ENCODE results near the gene SQSTM1. TPM values are rescaled to one million over a fixed set of nuclear protein-coding genes. Genes with fewer than 3 reads are reported as not detected.
"Not testable (repeated sequence)": the region's sequence is repeated elsewhere in the genome, so short reads cannot be mapped to it uniquely, and the experiment has no call there.

SQSTM1 gene
- total RNA-seq, 1 donor from 2014 or later, result 46.9 TPM

DNA sequence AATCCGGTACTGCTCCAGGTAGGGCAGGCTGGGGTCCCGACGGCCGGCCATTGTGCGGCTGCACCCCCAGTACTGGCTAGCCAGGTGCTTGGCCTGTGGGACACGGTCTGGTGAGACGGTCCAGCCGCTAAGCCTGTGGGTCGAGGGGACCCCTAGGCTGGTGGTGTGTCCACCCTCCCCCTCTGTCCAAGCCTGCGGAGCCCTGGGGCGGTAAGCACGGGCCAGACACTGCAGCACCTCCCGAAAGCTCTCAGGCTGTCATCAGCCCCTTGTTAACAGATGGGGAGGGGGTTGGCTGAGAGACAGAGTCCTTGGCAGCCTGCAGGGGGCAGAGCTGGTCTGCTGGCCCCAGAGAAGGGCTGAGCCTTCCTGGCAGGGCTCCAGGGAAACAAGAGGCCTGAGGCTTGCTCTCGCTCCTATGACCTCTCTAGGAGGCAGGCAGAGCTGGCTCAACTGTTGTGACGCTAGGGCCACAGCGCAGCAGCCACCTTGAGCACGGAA lies 49.7 kb downstream of the SQSTM1 start:
- DNase-seq (ENCODE audit: low spot score in 2 of 2) (peak in 1 of 2 donors; percentile 65), FAIRE-seq (no peak)

DNA sequence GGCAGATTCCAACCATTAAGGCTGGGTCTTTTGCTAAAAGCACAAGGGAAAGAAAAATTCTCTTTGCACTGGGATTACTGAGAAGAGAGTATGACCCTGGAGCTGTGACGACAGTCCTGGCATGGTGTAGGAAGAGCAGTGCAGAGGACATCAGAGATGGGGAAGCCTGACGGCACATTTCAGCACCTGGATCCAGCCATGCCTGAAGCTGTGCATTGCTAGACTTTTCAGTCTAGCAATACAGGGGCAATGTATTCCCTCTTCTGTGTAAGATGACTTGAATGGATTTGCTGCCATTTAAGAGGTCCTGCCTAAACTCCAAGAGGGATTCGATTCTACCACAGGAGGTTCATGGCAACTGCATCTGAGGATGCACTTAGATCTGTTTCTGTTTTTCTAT lies 50.2 kb downstream of the SQSTM1 start:
- no peak for FAIRE-seq
- no peak for DNase-seq (ENCODE audit: low spot score in 2 of 2)

DNA sequence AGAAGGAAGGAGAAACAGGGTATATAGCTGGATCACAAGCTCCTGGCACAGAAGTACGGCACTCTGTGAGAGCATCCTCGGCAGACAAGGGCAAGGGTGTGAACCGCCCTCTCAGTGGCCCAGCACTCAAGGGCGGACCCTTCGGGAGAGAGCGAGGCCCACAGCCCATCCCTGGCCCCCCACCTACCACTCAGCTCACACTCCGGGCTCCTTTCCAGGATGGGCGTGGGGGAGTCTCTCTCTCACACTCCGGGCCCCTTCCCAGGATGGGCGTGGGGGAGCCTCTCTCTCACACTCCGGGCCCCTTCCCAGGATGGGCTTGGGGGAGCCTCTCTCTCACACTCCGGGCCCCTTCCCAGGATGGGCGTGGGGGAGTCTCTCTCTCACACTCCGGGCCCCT lies 50.8 kb downstream of the SQSTM1 start:
- DNase-seq (ENCODE audit: low spot score in 2 of 2); FAIRE-seq: not testable (repeated sequence)

DNA sequence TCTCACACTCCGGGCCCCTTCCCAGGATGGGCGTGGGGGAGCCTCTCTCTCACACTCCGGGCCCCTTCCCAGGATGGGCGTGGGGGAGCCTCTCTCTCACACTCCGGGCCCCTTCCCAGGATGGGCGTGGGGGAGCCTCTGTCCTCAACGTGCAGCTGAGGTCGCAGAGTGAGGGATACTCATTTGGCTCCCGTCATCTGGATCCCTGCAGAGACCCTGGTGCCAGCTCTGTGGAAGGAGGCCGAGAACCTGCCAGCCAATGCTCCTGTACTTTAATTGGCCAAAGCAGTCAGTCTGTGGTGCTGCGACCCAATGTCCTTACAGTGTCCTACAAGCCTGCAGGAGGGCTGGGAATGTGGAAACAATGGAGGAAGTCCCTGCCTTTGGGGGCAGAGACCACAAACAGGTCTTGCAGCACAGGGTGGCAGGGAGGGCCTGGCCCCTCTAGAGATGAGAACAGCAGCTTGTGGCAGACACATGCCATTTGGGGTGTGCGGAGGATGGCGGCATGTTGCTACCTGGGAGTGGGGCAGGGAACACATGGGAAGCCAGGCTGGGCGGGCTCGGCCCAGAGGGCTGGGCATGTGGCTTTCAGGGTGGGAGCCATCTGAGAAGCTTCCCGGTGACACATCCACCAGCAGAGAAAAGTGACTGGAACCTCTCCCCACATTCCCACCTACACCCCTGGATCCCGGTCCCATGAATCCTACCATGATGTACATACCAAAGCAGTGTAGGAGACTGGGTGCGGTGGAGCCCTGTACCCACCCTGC lies 51.5 kb downstream of the SQSTM1 start:
- FAIRE-seq (no peak), DNase-seq (ENCODE audit: low spot score in 2 of 2) (no peak)

DNA sequence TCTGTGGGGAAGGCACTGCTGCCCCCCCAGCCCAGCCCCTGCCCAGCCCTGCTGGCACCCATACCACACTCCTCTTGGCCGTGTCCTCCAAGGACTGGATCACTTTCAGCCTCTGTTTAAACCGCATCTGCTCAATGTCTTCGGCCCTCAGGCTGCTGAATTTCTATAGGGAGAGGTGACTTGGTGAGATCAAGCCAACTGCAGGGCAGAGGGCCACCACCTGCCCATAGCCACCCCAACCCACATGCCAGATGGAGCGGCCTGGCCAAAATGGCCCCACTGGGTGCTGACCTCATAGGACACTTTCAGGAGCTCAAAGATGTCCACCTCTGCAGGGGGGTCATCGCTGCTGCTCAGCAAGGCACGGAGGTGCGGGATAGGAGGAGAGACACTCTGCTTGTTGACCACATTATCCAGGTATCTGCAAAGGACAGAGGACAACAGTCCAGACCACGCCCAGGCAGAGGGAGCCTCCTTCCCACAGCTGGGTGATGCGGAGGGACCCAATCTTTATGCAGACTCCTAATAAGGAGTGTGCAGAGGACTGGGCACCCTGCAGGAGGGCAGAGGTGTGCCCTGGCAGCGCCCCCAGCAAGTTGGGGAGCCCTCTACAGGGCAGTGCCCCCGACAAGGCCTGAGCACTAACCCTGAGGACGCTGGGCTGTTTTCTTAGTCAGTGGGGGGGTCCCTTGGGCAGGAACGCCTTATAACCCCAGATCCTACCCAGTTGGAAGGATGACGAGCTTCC lies 52.3 kb downstream of the SQSTM1 start:
- FAIRE-seq (no peak), DNase-seq (ENCODE audit: low spot score in 2 of 2) (no peak)

DNA sequence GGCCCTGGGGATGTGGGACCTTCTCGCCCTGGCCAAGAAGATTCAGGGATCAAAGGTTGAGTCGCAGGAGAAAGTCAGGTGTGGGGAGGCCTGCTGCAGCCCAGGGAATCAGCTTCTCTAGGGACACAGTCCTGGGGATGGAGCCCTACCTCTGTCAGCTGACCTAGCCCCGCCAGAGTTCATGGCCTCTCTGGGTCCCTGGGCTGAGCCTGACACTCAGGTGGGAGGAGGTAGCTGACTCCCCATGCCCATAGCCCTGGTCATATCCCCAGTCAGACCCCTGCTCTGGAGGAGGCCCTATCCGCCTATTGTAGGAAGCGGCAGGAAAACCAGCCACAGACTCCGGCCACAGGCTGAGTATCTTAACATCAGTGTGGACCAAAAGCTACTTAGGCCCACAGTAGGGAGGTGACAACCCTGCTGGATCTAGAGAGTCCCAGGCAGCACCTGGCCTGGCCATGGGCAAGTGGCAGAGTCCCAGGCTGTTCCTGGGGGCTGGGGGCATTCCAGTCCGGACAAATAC lies 52.9 kb downstream of the SQSTM1 start:
- FAIRE-seq (no peak), DNase-seq (ENCODE audit: low spot score in 2 of 2) (no peak)

DNA sequence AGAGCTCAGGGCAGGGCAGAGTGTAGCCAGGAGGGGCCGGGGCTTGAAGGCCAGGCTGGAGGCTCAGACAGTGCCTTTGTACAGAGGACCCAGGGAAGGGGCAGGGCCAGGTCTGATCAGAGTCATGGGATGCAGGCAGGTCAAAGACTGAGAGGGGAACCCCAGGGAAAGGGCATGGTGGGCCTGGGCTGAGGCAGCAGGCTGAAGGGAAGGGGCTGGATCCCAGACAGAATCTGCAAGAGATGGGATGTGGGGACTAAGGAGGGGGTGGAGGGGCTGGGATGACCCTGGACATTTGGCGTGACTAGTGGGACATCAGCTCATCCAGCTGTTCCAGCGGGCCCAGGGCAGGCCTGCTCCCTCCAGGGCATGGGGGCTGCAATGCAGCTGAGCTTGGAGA lies 53.4 kb downstream of the SQSTM1 start:
- no peak for DNase-seq (ENCODE audit: low spot score in 2 of 2)

DNA sequence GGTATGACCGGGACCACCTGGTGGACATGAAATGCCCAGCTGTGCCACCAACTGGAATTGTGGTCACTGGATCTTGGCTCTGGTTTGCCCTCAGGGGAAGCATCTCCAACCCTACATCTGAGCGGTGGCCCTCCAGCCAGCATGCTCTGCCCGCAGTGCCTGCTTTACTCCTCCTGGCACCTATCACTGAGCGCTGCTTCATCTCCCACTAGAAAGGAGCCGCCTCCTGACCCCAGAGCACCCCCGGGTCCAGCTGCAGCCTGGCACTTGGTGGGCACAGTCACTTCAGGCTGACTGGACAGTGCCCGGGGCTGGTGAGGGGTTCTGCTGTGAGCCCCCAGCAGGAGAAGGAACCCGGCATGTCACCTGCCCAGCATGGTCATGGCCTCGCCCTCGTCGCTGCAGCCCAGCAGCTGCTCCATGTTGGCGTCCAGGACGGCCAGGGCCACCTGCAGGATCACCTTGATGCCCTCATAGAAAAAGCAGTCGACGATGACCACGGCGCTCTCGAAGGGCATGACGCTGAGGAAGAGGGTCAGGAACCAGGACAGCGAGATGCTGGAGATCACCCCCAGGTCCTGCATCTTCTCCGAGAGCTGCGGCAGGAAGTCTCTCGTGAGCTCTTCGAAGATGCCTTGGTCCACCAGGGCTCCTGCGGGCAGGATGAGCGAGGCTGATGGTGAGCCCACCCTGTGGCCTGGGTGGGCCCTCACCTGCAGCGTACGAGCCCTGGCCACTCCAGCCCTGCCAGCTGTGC lies 54.0 kb downstream of the SQSTM1 start:
- FAIRE-seq, result no peak
- DNase-seq (ENCODE audit: low spot score in 2 of 2), result no peak

More for the DNA sequence above, 53.4 kb downstream of the SQSTM1 start:
- no peak for FAIRE-seq

DNA sequence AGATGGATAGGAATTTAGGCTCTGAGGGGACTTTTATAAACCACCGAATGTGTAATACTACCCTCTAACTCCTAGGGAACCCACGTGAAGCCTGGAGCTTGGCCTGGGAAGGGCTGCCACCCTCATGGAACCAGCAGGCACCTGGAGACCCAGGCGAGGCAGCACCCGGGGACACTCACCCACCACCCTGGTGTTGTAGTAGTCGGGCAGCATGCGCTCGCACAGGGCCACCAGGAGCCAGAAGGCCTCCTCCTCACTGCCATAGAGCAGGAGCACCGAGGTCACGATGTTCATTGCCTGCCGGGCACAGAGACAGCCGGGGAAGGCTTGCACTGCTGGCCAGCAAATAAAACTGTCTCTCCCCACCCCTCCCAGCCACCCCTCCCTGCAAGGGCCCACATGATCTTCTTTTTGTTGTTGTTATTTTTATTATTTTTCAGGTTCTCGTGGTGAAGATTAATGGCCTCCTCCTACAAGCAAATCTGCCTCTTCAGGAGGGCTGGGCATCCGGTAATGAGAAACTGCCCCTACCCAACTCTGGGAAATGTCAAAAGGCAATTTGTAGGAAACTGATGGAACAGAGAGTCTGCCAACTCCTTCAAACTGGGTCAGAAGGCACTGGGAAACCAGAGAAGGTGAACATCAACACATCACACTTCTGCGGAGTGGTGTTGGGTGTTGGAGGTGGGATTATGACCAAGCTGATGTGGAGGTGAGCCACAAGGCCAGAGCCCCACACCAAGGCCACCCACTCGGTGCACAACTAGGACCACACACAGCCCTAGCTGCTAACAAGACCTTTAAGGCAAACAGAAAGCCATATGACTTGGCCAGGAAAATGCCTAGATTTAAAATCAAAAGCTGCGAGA lies 55.3 kb downstream of the SQSTM1 start:
- FAIRE-seq (no peak), DNase-seq (ENCODE audit: low spot score in 2 of 2) (no peak)

DNA sequence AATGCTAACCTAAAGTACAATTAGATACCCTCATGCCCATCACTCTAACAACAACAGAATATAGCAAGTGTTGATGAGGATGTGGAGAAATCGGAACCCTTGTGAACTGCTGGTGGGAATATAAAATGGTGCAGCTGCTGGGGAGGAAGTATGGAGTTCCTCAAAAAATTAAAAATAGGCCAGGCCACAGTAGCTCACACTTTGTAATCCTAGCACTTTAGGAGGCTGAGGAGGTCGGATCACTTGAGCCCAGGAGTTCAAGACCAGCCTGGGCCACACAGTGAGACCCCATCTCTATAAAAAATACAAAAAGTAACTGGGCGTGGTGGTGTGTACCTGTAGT lies 55.9 kb downstream of the SQSTM1 start:
- no peak for FAIRE-seq
- no peak for DNase-seq (ENCODE audit: low spot score in 2 of 2)

DNA sequence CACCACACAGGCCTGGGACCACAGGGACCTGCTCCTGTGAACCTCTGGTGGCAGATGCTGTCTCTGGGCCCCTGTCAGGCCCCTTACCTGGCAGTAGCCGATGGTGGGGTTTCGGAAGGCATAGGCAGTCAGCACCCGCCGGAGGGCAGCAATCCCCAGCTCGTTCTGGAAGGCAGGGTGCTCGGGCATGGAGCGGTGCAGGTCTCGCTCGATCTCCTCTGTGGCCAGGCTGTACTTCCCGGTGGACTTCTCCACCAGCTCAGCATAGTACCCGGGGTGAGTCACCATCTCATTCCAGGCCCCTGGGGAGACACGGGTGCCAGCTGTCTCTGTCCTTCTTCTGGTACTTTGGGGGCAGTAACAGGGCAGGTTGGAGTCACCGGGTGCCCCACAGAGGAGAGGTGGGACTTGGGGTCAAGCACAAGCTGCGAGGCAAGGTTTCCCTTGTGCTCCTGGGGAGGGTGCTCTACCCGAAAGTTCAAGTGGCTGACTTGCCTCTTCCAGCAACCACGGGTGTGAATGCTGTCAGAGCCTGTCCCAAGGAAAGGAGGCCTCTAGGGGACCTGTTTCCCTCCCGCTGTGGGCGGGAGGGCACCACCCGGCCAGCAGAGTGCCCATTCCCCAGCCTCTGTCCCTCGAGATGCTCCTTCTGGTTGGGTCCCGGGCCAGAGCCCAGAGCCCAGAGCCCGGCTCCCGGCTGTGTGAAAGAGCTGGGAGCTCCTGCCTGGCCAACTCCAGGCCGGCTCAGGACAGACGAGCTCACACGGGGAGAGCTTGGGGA lies 57.7 kb downstream of the SQSTM1 start:
- DNase-seq (ENCODE audit: low spot score in 2 of 2), result no peak
- FAIRE-seq, result no peak

DNA sequence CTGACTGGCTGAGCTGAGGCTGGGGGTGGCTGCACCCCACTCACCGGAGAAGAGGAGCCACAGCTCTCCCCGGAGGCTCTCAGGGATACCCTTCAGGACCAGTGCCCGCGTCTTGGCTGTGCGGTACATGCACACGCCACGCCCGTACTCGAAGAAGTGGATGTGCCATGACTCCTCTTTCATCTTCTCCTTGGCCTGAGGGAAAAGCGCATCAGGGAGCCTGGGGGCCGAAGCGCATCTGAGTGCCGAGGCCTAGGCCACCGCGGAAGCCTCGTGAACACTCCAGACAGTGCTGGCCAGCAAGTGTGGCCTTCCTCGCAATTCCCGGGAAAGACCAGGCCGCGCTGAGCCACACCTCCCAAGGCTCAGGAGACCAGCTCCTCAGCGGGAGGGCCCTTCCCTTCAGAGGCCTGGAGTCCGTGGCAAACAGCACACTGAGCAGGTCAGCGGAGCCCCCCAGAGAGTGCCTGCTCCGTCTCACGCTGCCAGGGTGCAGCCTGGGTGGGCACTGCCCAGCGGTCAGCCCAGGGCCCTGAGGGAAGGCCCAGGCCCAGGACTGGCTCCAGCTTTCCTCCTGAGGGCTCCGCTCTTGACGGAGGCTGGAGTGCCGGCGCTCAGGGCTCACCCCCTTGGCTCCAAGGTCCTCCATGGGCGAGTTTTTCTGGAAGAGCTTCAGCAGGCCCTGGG lies 58.4 kb downstream of the SQSTM1 start:
- DNase-seq (ENCODE audit: low spot score in 2 of 2), result no peak
- FAIRE-seq, result no peak

DNA sequence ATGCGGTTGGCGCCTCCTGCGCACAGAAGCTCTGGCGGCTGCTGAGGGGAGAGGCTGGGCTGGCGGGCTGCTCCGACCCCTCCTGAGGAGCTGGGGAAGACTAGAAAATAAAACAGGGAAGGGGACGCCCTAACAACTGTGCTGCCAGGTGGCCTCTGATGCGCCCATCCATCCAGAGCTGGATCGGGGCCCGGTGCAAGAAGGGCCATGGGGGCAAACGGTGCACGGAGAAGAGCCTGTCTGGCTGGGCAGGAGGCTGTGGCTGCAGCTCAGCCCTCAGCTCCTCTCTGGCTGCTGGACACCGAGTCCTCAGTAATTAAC lies 58.9 kb downstream of the SQSTM1 start:
- FAIRE-seq (no peak), DNase-seq (ENCODE audit: low spot score in 2 of 2) (no peak)

DNA sequence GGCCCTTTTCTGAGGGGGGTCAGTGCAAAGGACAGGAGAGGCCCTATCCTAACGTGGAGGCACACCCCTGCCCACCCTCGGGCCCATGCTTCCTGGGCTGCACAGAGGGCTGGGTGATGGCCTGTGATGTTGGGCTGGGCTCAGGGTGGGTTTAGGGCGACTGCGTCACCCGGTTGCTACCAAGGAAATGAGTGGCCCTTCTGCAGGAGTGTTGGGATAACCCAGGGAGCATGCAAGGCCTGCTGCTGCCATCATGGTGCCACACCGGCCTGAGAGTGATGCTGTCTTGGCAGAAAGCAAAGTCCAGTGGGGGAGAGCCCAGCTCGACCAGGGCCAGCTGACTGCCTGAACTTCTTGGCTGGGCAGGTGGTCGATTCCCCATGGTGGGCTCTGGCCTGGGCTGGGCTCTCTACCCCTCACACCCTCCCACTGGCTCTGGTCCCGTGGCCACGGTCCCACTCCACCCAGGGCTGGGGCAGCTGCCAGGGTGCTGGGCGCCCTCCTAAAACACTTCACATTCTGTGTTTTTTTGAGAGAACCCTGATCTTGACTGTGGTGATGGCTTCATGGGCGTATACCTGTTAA lies 59.5 kb downstream of the SQSTM1 start:
- FAIRE-seq (no peak), DNase-seq (ENCODE audit: low spot score in 2 of 2) (no peak)

DNA sequence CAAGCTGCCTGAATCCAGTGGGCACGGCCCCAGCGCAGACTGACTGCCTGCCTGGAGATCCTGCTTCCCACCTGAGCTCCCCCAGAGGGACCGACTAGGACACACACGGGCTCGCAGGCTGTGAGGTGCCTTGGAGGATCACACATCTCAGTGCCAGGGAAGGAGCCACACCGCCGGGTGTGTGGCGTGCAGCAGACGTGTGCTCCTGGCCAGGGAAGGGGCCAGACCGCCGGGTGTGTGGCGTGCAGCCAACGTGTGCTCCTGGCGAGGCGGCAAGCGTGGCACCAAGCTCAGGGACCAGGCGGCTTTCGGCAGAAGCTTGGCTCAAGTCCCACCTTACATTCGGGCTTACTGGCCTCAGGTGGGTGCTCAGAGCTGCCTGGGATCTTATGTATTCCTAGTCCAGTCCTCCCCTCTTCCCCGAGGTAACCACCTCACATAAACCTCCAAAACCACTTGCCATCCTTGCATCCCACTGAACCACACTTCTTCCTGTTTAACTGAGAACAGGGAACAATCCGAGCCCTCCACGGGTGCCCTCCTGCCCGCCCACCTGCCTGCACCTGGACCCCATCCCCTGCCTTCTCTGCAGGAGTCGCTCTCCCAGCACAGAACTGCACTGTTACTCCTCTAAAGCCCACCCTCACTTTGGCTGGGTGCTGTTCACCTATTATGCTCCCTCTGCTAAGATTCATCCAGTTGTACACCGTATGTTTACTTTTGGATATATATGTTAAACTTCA lies 60.3 kb downstream of the SQSTM1 start:
- no peak for DNase-seq (ENCODE audit: low spot score in 2 of 2)
- no peak for FAIRE-seq

DNA sequence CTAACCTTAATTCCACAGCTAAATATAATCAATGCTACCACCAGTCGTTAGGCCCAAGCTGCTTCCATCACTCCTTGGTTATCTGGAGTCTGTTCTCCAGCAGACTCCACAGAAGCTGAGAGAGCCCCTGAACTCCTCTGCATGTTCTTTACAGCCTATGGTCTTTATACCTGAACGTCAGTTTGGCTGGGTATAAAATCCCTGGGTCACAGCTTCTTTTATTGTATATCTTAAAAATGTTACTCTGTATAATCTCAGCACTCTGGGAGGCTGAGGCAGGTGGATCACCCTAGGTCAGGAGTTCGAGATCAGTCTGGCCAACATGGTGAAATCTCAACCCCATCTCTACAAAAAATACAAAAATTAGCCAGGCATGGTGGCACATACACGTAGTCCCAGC lies 61.6 kb downstream of the SQSTM1 start:
- FAIRE-seq, result no peak

DNA sequence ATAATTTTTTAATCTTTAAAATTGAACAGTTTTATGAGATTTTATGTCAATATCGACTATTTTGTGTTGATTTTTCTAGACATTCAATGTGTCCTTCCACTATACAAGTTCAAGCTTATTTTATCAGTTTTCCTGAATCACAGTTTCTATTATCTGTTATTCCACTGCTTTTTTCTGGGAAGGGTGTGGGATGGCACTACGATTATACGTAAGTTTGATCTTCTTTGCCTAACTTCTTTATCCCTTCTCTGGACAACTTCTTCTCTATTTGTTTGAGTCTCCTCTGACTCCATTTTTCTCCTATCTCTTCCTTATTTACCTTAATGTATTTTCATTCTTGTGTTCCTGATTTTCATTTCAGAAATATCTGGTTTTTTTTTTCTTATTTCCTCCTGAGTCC lies 62.5 kb downstream of the SQSTM1 start:
- no peak for FAIRE-seq
- DNase-seq (ENCODE audit: low spot score in 2 of 2), result no peak

More for the DNA sequence above, 61.6 kb downstream of the SQSTM1 start:
- no peak for DNase-seq (ENCODE audit: low spot score in 2 of 2)
